ENCODE data around the gene BRIP1.
"Not testable (repeated sequence)": the region's sequence is repeated elsewhere in the genome, so short reads cannot be mapped to it uniquely, and the experiment has no call there.

Gene BRIP1

DNA sequence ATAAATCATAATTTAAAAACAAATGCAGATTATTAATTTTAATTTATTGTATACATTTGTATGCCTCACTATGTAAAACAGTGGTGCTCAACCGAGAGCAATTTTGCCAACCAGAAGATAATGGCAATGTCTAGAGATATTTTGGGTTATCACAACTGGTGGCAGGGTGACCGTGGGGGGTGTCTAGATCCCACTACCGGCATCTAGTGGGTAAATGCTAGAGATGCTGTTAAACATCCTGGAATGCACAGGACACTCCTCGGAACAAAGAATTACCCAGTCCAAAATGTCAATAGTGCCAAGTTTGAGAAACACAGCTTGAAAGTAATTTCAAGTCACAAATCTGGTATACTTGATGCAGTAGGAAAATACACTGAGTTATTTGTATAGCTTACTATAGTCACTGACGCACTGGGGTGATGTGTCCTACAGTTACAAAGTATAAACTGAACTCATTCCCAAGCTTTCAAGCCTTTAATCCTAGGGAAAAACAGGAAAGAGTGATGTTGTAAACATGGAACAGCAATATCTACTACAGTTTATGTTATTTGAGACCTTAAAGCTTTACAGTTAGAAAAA lies 133.5 kb downstream of the BRIP1 start:
- no peak for DNase-seq (ENCODE audit: low read depth in 3 of 3)

DNA sequence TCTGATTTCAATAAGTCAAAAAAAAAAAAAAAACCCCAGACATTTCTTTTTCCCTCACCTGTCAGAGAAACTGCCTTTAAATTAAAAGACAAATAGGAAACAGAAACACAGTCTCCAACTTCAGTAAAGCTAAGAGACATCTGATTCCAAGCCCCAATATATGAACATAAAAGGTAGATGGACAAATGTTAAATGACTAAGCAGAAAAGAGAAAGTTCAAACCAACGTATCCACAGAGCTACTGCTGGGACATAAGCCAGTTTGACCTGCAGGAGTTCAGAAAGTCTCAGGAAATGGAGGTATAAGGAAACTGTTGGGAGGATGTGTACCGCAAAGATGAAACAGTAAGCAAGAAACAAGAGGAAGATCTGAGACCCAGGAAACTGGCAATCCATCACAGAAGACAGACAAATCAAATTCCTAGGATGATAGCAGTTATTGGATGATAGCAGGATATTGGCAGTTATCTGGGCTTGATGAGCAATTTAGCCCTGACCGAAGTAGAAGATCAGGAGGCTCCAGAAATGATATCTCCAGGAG lies 135.0 kb downstream of the BRIP1 start:
- DNase-seq (ENCODE audit: low read depth in 3 of 3) = no peak

DNA sequence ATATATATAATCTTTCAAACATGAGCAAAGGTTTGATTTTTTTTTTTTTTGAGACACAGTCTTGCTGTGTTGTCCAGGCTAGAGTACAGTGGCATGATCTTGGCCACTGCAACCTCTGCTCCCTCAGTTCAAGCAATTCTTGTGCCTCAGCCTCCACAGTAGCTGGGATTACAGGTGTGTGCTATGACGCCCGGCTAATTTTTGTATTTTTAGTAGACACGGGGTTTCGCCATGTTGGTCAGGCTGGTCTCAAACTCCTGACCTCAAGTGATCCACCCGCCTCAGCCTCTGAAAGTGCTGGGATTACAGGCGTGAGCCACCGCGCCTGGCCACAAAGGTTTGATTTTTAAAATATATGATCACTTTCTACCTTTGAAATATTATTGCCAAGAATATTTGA lies 135.5 kb downstream of the BRIP1 start:
- not testable (repeated sequence) for DNase-seq (ENCODE audit: low read depth in 3 of 3)

GRCh38 chr17:61726977-61727376 lies 136.4 kb downstream of the BRIP1 start:
- DNase-seq (ENCODE audit: low read depth in 3 of 3) = no peak

DNA sequence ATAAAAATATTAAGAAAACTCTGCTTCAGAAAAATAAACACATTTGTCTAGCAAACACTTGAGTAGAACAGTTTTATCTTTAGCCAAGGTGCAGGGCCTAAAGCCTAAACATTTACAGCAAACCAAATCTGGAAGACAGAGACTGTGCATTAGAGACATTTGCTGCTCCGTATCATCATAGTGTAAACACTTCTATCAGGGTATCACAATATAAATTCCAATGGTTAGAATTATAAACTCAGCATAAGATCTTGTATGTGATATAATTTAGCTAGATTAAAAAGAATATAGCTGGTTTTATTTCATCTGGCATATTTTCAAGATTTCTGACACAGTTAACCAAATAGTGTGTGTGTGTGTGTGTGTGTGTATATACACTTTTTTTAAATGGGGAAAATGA lies 138.6 kb downstream of the BRIP1 start:
- DNase-seq (ENCODE audit: low read depth in 3 of 3) = no peak

GRCh38 chr17:61723914-61724313 lies 139.4 kb downstream of the BRIP1 start:
- no peak for DNase-seq (ENCODE audit: low read depth in 3 of 3)

- DNase-seq (ENCODE audit: low read depth in 3 of 3) = no peak
Observed at GRCh38 chr17:61723183-61723582, 140.1 kb downstream of the BRIP1 start.

GRCh38 chr17:61722398-61722797 lies 140.9 kb downstream of the BRIP1 start:
- no peak for DNase-seq (ENCODE audit: low read depth in 3 of 3)

- no peak for DNase-seq (ENCODE audit: low read depth in 3 of 3)
Observed at GRCh38 chr17:61720016-61720795, 143.1 kb downstream of the BRIP1 start.

DNA sequence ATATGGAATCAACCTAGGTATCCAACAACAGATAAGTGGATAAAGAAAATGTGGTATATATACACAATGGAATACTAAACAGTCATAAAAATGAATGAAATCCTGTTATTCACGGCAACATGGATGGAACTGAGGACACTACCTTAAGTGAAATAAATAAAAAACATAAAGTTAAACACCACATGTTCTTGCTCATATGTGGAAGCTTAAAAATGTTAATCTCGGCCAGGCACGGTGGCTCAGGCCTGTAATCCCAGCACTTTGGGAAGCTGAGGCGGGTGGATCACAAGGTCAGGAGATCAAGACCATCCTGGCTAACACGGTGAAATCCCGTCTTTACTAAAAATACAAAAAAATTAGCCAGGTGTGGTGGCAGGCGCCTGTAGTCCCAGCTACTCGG lies 144.1 kb downstream of the BRIP1 start:
- not testable (repeated sequence) for DNase-seq (ENCODE audit: low read depth in 3 of 3)

DNA sequence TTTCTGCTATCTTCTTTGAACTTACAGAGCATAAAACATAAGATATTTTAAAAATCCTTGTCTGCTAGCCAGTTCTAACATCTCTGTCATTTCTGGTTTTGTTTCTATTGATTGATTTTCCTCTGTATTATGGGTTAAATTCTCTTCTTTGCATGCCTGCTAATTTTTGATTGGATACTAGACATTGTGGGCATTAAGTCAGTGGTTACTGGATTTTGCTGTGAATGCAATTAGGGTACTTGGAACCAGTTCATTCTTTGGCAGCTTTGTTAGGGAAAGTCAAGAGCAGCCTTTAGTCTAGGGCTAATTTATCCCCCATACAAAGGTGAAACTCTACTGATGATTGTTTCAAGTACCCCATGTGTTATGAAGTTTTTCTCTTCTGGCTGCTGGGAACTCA lies 145.3 kb downstream of the BRIP1 start:
- no peak for DNase-seq (ENCODE audit: low read depth in 3 of 3)

- no peak for DNase-seq (ENCODE audit: low read depth in 3 of 3)
Observed at GRCh38 chr17:61717352-61717751, 146.0 kb downstream of the BRIP1 start.

DNA sequence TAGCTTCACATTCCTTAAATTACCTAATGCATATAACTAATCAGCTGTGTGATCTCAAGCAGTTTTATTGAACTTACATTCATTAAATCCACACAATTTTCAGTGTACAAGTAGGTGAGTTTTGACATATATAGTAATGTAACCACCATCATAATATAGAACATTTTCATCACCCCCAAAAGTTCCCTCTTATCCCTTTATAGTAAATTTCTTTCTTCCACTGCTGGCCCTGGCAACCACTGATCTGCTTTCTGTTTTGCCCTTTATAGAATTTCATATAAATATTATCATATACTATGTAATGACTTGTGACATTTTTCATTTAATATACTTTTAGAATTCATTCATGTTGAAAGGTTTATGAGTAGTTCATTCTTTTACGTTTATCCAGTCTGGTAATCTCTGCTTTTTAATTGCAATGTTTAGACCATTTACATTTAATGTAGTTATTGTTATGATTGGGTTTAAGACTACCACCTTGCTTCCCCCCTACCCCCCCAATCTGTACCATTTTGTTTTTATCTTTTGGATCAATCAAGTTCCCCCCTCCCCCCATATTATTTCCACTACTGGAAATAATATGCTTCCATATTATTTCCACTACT lies 147.0 kb downstream of the BRIP1 start:
- DNase-seq (ENCODE audit: low read depth in 3 of 3) = no peak

DNA sequence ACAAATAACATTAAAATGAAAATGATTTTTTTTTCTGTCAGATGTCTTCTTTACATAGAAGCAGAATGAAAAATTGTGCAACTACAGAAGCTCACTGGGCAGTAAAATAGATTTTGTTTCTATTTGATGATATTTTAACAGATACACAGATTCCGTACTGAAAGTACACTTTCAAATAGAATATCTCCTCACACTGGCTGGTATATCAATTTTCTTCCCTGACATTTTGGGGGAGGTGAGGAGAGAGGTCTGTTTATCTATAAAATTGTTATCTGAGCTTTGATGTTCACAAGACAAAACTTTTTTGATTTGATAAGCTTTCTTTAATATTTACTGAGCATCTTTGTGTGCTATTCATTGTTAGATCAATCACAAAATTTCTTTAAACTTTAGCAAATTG lies 148.0 kb downstream of the BRIP1 start:
- DNase-seq (ENCODE audit: low read depth in 3 of 3) = no peak

DNA sequence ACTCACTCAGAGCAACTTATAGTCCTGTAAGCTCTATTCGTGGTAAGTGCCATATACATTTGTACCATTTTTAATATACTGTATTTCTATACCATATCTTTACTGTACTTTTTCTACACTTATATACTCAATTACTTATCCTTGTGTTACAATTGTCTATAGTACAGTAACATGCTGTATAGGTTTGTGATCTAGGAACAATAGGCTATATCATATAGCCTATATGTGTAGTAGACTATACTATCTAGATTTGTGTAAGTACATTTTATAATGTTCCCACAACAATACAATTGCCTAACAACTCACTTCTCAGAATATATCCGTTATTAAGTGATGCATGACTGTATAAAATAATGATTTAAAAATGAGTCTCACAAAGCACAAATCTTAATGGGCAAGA lies 149.0 kb downstream of the BRIP1 start:
- no peak for DNase-seq (ENCODE audit: low read depth in 3 of 3)

DNA sequence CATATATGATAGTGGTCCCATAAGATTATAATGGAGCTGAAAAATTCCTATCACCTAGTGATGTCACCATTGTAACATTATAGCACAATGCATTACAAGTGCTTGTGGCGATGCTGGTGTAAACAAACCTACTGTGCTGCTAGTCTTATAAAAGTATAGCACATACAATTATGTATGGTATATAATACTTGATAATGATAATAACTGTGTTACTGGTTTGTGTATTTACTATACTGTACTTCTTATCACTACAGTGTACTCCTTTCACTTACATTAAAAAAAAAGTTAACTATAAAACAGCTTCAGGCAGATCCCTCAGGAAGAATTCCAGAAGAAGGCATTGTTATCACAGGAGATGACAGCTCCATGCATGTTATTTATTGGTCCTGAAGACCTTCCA lies 150.3 kb downstream of the BRIP1 start:
- DNase-seq (ENCODE audit: low read depth in 3 of 3) = no peak

GRCh38 chr17:61710546-61710945 lies 152.8 kb downstream of the BRIP1 start:
- DNase-seq (ENCODE audit: low read depth in 3 of 3) = no peak

GRCh38 chr17:61709567-61709966 lies 153.8 kb downstream of the BRIP1 start:
- DNase-seq (ENCODE audit: low read depth in 3 of 3) = no peak

DNA sequence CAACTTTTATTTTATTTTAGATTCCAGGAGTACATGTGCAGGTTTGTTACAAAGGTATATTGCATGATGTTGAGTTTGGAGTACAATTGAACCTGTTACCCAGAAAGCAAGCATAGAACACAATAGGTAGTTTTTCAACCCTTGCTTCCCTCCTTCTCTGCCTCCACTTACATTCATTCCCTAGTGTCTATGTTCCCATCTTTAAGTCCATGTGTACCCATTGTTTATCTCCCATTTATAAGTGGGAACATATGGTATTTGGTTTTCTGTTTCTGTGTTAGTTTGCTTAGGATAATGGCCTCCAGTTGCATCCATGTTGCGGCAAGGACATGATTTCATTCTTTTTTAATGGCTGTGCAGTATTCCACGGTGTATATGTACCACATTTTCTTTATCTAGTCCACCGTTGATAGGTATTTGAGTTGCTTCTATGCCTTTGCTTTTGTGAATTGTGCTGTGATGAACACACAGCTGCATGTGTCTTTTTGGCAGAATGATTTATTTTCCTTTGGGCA lies 158.3 kb downstream of the BRIP1 start:
- DNase-seq (ENCODE audit: low read depth in 3 of 3) = no peak

DNA sequence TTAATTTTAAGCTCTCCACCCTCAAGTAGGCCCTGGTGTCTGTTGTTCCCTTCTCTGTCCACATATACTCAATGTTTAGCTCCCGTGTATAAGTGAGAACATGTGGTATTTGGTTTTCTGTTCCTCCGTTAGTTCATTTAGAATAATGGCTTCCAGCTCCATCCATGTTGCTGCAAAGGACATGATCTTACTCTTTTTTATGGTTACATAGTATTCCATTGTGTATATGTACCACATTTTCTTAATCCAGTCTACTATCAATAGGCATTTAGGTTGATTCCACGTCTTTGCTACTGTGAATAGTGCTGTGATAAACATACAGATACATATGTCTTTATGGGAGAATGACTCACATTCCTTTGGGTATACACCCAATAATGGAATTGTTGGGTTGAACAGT lies 160.9 kb downstream of the BRIP1 start:
- no peak for DNase-seq (ENCODE audit: low read depth in 3 of 3)

- DNase-seq (ENCODE audit: low read depth in 3 of 3) = no peak
Observed at GRCh38 chr17:61701978-61702377, 161.3 kb downstream of the BRIP1 start.

DNA sequence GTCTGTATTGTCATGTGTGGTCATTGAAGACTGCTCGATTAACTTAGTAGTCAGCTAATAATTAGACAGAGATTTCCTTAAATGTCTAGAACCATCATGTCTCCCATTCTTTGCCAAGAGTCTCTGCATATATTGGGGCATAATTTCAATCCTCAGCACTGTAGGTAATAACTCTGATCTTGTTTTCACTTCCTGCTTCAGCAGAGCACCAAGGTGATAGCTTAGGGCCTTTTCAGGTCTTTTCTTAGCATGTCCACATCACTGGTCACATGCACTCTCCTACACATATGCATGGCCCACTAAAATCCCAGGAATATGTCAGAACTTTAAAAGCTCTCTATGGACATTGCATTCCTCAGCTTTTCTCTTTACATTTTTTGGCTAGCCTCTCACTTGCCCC lies 162.0 kb downstream of the BRIP1 start:
- DNase-seq (ENCODE audit: low read depth in 3 of 3) = no peak

DNA sequence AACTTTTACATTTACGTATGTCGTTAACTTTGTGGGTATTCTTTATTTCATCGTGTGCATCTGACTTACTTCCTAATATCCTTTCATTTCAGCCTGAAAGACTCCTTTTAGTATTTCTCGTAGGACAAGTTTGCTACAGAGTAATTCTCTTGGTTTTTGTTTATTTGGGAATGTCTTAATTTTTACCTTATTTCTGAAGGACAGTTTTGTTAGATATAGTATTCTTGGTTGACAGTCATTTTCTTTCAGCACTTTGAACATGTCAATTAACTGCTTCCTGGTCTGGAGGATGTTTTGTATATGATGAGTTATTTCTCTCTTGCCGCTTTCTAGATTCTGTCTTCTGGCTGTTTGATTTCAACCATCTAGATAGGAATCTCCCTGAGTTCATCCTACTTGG lies 163.1 kb downstream of the BRIP1 start:
- DNase-seq (ENCODE audit: low read depth in 3 of 3) = no peak

Data from stimulated activated CD4-positive, alpha-beta T cell treated with anti-CD3 and anti-CD28 coated beads, TNF-alpha, amount 100 ng/mL, for 24 hours (primary cell).